Mononuclear cell (primary cell): ENCODE data around the gene SPEF2. TPM values are rescaled to one million over a fixed set of nuclear protein-coding genes. Genes with fewer than 3 reads are reported as not detected.
"Not testable (repeated sequence)": the region's sequence is repeated elsewhere in the genome, so short reads cannot be mapped to it uniquely, and the experiment has no call there.

ENCODE experiments used
- H3K27me3 ChIP-seq: 2 replicates; pipeline ENCODE4 v1.6.0; 2011; ENCODE audit warnings: low read length, control low read depth; ENCODE audit not compliant: insufficient read depth
- H3K4me1 ChIP-seq: 2 replicates; pipeline ENCODE4 v1.5.1; 2011; ENCODE audit warnings: mild to moderate bottlenecking, low read length, control low read depth; ENCODE audit not compliant: insufficient read depth
- H3K4me3 ChIP-seq: 2 replicates; pipeline ENCODE4 v1.5.1; 2011; ENCODE audit warnings: mild to moderate bottlenecking, low read length, moderate library complexity
- H3K9me3 ChIP-seq: 2 replicates; pipeline ENCODE4 v1.5.1; 2011; ENCODE audit warnings: low read depth, mild to moderate bottlenecking, control low read depth, low read length
- total RNA-seq: library from RNA; depleted of rRNA; stranded (reverse); fragments of >200 nt; gene quantifications from one replicate; pipeline ENCODE4 v1.2.3, GENCODE V29; 2012

SPEF2 gene
- total RNA-seq, 1 donor: 2.9 TPM

DNA sequence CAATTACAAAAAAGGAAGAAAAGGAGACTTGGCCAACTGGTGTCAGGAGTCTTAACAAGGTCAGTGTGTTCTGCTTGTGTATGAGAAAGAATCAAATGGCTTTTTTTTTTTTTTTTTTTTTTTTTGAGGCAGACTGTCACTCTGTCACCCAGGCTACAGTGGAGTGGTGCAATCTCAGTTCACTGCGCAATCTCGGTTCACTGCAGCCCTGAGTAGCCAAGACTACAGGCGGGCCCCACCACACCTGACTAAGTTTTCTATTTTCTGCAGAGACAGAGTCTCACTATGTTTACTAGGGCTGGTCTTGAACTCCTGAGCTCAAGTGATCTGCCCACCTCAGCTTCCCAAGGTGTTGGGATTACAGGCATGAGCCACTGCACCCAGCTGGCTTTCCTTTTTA lies 236.0 kb downstream of the SPEF2 start:
- H3K27me3 ChIP-seq: no peaks in the 10 kb centered on the region
- H3K4me3 ChIP-seq: peak overlapping the region; percentile 20
- H3K4me1 ChIP-seq: peaks cover 35% of the 10 kb centered on the region
- no peaks in the 10 kb centered on the region for H3K9me3 ChIP-seq

- peak overlapping the region; percentile 20 for H3K4me3 ChIP-seq
- no peaks in the 10 kb centered on the region for H3K27me3 ChIP-seq
Observed at GRCh38 chr5:35854248-35854647, 236.6 kb downstream of the SPEF2 start.

GRCh38 chr5:35855187-35855586 lies 237.5 kb downstream of the SPEF2 start:
- Histone ChIP-seq H3K9me3 (no peaks in the 10 kb centered on the region), H3K4me1 (peaks cover 35% of the 10 kb centered on the region), H3K4me3 (no peak overlapping the region), H3K27me3 (no peaks in the 10 kb centered on the region)

More at GRCh38 chr5:35854248-35854647, 236.6 kb downstream of the SPEF2 start:
- Histone ChIP-seq H3K4me1 (peaks cover 35% of the 10 kb centered on the region), H3K9me3 (no peaks in the 10 kb centered on the region)

- Histone ChIP-seq H3K4me3 (peak overlapping the region; percentile 47), H3K4me1 (peaks cover 39% of the 10 kb centered on the region)
- H3K9me3 ChIP-seq, H3K27me3 ChIP-seq: not testable (repeated sequence)
Observed at GRCh38 chr5:35856186-35856764, 238.6 kb downstream of the SPEF2 start.

- H3K4me3 ChIP-seq: peak within 1 kb of the TSS; percentile 47
- no peaks in the 10 kb centered on the region for H3K9me3 ChIP-seq
- peaks cover 37% of the 10 kb centered on the region for H3K4me1 ChIP-seq
- H3K27me3 ChIP-seq: no peaks in the 10 kb centered on the region
Observed at GRCh38 chr5:35856765-35857351, 239.2 kb downstream of the SPEF2 start, which contains the start of gene IL7R. Gene IL7R, plus strand, starts transcription at chr5:35856891. Its CDS starts 87 bp downstream, at chr5:35856978.

DNA sequence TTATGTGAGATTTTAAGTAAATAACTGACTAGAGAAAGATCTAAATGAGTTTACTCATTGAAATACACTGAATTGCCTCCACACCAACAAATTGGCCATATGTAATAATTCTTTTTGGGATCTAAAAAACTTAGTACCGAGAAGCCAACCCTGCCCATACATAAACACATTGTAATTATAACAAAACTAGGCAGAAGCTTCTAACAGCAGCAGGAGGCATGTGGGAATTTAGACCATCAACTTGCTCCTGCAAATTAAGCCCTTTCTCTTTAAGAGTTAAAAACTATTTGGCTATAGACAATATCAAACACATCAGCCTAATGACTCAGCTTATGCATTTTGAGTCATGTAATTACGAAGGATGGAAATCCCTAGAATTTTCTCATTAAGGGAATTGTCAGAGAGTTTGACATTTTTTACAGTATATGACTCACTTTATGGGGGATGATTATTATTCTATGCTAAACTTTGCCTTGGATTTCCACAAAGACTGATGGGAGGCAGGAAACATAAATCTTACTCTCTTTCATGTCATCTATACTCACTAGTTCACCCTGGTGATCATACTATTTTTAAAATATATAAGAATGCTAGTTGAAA lies 240.0 kb downstream of the SPEF2 start:
- no peaks in the 10 kb centered on the region for H3K9me3 ChIP-seq
- H3K4me3 ChIP-seq: peak overlapping the region; percentile 47
- peaks cover 35% of the 10 kb centered on the region for H3K4me1 ChIP-seq
- H3K27me3 ChIP-seq: no peaks in the 10 kb centered on the region

- H3K9me3 ChIP-seq: no peaks in the 10 kb centered on the region
- H3K27me3 ChIP-seq: no peaks in the 10 kb centered on the region
- peak overlapping the region; percentile 47 for H3K4me3 ChIP-seq
- peaks cover 23% of the 10 kb centered on the region for H3K4me1 ChIP-seq
Observed at GRCh38 chr5:35859101-35859661, 241.5 kb downstream of the SPEF2 start.

DNA sequence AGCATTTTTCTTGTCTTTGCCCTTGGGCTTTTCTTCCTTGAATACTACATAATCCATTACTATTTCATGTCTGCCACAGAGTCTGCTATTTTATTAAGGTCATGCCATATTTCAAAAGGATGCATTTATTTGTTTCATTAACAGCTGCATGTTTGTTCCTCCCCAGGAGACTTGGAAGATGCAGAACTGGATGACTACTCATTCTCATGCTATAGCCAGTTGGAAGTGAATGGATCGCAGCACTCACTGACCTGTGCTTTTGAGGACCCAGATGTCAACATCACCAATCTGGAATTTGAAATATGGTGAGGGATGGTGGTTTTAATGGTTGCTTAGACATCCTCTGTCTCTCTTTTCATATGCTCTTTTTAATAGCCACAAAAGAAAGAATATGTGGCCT lies 243.0 kb downstream of the SPEF2 start:
- Histone ChIP-seq H3K27me3 (no peaks in the 10 kb centered on the region), H3K4me3 (peak overlapping the region; percentile 35), H3K9me3 (no peaks in the 10 kb centered on the region), H3K4me1 (peaks cover 23% of the 10 kb centered on the region)

DNA sequence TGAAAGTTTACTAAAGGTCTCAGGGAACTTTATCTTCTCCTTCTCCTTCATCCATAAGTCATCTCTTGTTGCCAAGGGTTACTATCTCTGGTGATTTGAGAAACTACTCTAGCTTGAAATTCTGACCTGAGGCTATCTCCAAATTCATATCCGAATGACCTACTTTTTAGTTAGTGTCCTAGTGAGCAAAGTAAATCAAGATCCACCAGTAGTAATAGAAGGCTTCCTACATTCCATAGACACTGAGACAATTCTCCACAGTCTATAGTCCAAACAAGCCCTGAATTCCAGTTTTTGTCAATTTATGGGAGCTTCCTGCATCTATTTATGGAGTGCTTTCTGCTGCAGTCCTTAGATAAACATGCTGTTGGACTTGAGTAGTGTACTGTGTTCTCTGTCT lies 244.1 kb downstream of the SPEF2 start:
- no peaks in the 10 kb centered on the region for H3K9me3 ChIP-seq
- H3K27me3 ChIP-seq: no peaks in the 10 kb centered on the region
- peaks cover 15% of the 10 kb centered on the region for H3K4me1 ChIP-seq
- H3K4me3 ChIP-seq: peak overlapping the region; percentile 35

DNA sequence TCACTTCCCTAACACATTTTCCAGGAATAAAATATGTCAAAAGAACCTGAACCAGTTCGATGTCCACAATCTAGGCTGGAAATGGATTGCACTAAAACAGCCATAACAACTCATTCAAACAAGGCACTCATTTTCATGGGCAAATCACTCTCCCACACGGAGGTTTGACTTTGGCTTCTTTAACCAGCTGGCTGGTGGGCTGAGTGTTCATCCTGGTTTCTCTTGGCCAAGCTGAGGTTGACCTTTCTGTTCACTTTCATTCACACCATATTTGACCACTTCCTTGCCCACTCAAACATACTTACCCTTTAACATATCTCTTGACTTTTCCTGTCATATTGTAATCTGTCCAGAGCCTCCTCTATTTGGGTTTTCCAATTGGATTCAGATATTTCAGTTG lies 244.5 kb downstream of the SPEF2 start:
- Histone ChIP-seq H3K4me3 (peak overlapping the region; percentile 35), H3K27me3 (no peaks in the 10 kb centered on the region), H3K4me1 (peaks cover 12% of the 10 kb centered on the region), H3K9me3 (no peaks in the 10 kb centered on the region)

- Histone ChIP-seq H3K4me1 (peaks cover 12% of the 10 kb centered on the region), H3K4me3 (peak overlapping the region; percentile 35), H3K27me3 (no peaks in the 10 kb centered on the region), H3K9me3 (no peaks in the 10 kb centered on the region)
Observed at GRCh38 chr5:35863159-35863558, 245.5 kb downstream of the SPEF2 start.

Other genes starting within 250 kb of the SPEF2 start
- 360 TPM for gene IL7R, start 239.0 kb downstream of the SPEF2 start, total RNA-seq